BLaER1 treated with 17β-estradiol and CSF1 and Interleukin-3, amounts not matched to agents 10 nM and 100 nM (cell line): ENCODE results near the gene RGPD4.
"Not testable (repeated sequence)": the region's sequence is repeated elsewhere in the genome, so short reads cannot be mapped to it uniquely, and the experiment has no call there.

Source experiments
- H3K27ac ChIP-seq, 11 experiments: shearing (Covaris generic); formaldehyde crosslinking; 2 replicates each; pipeline ENCODE4 v1.8.1; 2022
- H3K27me3 ChIP-seq, 11 experiments: shearing (Covaris generic); formaldehyde crosslinking; 2 replicates each; pipeline ENCODE4 v1.8.1; 2022
- H3K36me3 ChIP-seq, 11 experiments: shearing (Covaris generic); formaldehyde crosslinking; 2 replicates each; pipeline ENCODE4 v1.8.1; 2022
- H3K4me1 ChIP-seq, 10 experiments: shearing (Covaris generic); formaldehyde crosslinking; 2 replicates each; pipeline ENCODE4 v1.8.1; 2022
- H3K4me2 ChIP-seq, 11 experiments: shearing (Covaris generic); formaldehyde crosslinking; 2 replicates each; pipeline ENCODE4 v1.8.1; 2022
- H3K4me3 ChIP-seq, 10 experiments: shearing (Covaris generic); formaldehyde crosslinking; 2 replicates each; pipeline ENCODE4 v1.8.1; 2022
- H3K9ac ChIP-seq, 11 experiments: shearing (Covaris generic); formaldehyde crosslinking; 2 replicates each; pipeline ENCODE4 v1.8.1; 2022
- H3K9me3 ChIP-seq, 11 experiments: shearing (Covaris generic); formaldehyde crosslinking; replicated peaks in 1 of 11; 2 replicates each; pipeline ENCODE4 v1.8.1; 2022
- H4K20me1 ChIP-seq, 11 experiments: shearing (Covaris generic); formaldehyde crosslinking; 2 replicates each; pipeline ENCODE4 v1.8.1; 2022
- Cebpa-rat ChIP-seq, 11 experiments: shearing (Covaris generic); IDR thresholded peaks; 2 replicates each; pipeline ENCODE4 v1.8.1; 2022

RGPD4 gene

GRCh38 chr2:107826749-107827148, at the start of gene RGPD4:
Gene RGPD4 (plus strand): TSS chr2:107826892. CDS start chr2:107827014, 122 bp downstream.
- H3K9ac ChIP-seq, H4K20me1 ChIP-seq: not testable (repeated sequence)

GRCh38 chr2:107777974-107778373, 48.7 kb upstream of the RGPD4 start:
- H3K27ac ChIP-seq = no peak overlapping the region
- no peaks in the 10 kb centered on the region for H4K20me1 ChIP-seq
- TF ChIP-seq Cebpa-rat (IDR thresholded peaks at IDR 0.05) = no peak
- no peaks in the 10 kb centered on the region for H3K9me3 ChIP-seq
- no peak overlapping the region for H3K4me2 ChIP-seq
- H3K9ac ChIP-seq = no peak overlapping the region
- H3K4me3 ChIP-seq = no peak overlapping the region
- no peaks in the 10 kb centered on the region for H3K27me3 ChIP-seq
- no peaks in the 10 kb centered on the region for H3K36me3 ChIP-seq
- H3K4me1 ChIP-seq = peaks cover 5 to 17% (median 13%) of the 10 kb centered on the region in 10 experiments; a peak in 17 of 20 replicates

More at GRCh38 chr2:107826749-107827148, at the start of gene RGPD4:
- Histone ChIP-seq H3K4me1 (peaks cover 0 to 13% (median 0%) of the 10 kb centered on the region in 10 experiments; a peak in 6 of 20 replicates), H3K9me3 (peaks cover 4 to 15% (median 9%) of the 10 kb centered on the region in 11 experiments; a peak in 16 of 22 replicates)
- not testable (repeated sequence) for H3K4me3 ChIP-seq, H3K27me3 ChIP-seq, H3K36me3 ChIP-seq, H3K27ac ChIP-seq, H3K4me2 ChIP-seq

- Histone ChIP-seq H3K27me3 (no peaks in the 10 kb centered on the region), H3K9me3 (no peaks in the 10 kb centered on the region), H3K9ac (no peak overlapping the region), H3K36me3 (no peaks in the 10 kb centered on the region), H4K20me1 (no peaks in the 10 kb centered on the region), H3K4me3 (no peak overlapping the region), H3K27ac (no peak overlapping the region), H3K4me1 (peaks cover 0 to 13% (median 2%) of the 10 kb centered on the region in 10 experiments; a peak in 7 of 20 replicates), H3K4me2 (no peak overlapping the region)
- TF ChIP-seq Cebpa-rat (IDR thresholded peaks at IDR 0.05) = no peak
These were observed 40.9 kb upstream of the RGPD4 start for GRCh38 chr2:107785756-107786155.

- H3K4me3 ChIP-seq = no peak overlapping the region
- no peaks in the 10 kb centered on the region for H3K9me3 ChIP-seq
- no peak overlapping the region for H3K4me2 ChIP-seq
- no peaks in the 10 kb centered on the region for H3K27me3 ChIP-seq
- no peak overlapping the region for H3K27ac ChIP-seq
- no peak overlapping the region for H3K9ac ChIP-seq
- no peak for TF ChIP-seq Cebpa-rat (IDR thresholded peaks at IDR 0.05)
- H3K4me1 ChIP-seq = no peaks in the 10 kb centered on the region
- H3K36me3 ChIP-seq = no peaks in the 10 kb centered on the region
- H4K20me1 ChIP-seq = no peaks in the 10 kb centered on the region
These were observed 35.9 kb upstream of the RGPD4 start for GRCh38 chr2:107790837-107791236.

GRCh38 chr2:107801498-107801897, 25.2 kb upstream of the RGPD4 start:
- H3K4me3 ChIP-seq = no peak overlapping the region

GRCh38 chr2:107804608-107805498, 21.8 kb upstream of the RGPD4 start:
- no peak for TF ChIP-seq Cebpa-rat (IDR thresholded peaks at IDR 0.05)
- H3K4me3 ChIP-seq = no peak overlapping the region
- H3K27me3 ChIP-seq = no peaks in the 10 kb centered on the region
- H3K9ac ChIP-seq = no peak overlapping the region
- H3K4me1 ChIP-seq = peaks cover 0 to 1% (median 0%) of the 10 kb centered on the region in 10 experiments; a peak in 1 of 20 replicates
- H4K20me1 ChIP-seq = no peaks in the 10 kb centered on the region
- H3K27ac ChIP-seq = no peak overlapping the region
- no peaks in the 10 kb centered on the region for H3K9me3 ChIP-seq
- no peak overlapping the region for H3K4me2 ChIP-seq
- no peaks in the 10 kb centered on the region for H3K36me3 ChIP-seq

More at GRCh38 chr2:107801498-107801897, 25.2 kb upstream of the RGPD4 start:
- no peaks in the 10 kb centered on the region for H4K20me1 ChIP-seq
- no peak for TF ChIP-seq Cebpa-rat (IDR thresholded peaks at IDR 0.05)
- peaks cover 0 to 12% (median 4%) of the 10 kb centered on the region in 10 experiments; a peak in 6 of 20 replicates for H3K4me1 ChIP-seq
- H3K36me3 ChIP-seq = no peaks in the 10 kb centered on the region
- no peak overlapping the region for H3K4me2 ChIP-seq
- H3K27ac ChIP-seq = no peak overlapping the region
- H3K9me3 ChIP-seq = no peaks in the 10 kb centered on the region
- H3K9ac ChIP-seq = no peak overlapping the region
- H3K27me3 ChIP-seq = no peaks in the 10 kb centered on the region

- Histone ChIP-seq H3K27me3 (no peaks in the 10 kb centered on the region), H3K4me2 (no peak overlapping the region), H3K9ac (no peak overlapping the region), H3K9me3 (no peaks in the 10 kb centered on the region), H4K20me1 (no peaks in the 10 kb centered on the region), H3K4me1 (peaks cover 0 to 9% (median 4%) of the 10 kb centered on the region in 10 experiments; a peak in 8 of 20 replicates), H3K27ac (no peak overlapping the region), H3K36me3 (no peaks in the 10 kb centered on the region), H3K4me3 (no peak overlapping the region)
- no peak for TF ChIP-seq Cebpa-rat (IDR thresholded peaks at IDR 0.05)
These were observed 19.8 kb upstream of the RGPD4 start for GRCh38 chr2:107806901-107807300.

GRCh38 chr2:107807988-107808387, 18.7 kb upstream of the RGPD4 start:
- Histone ChIP-seq H3K27ac (no peak overlapping the region), H4K20me1 (no peaks in the 10 kb centered on the region), H3K9me3 (no peaks in the 10 kb centered on the region), H3K4me3 (no peak overlapping the region), H3K27me3 (no peaks in the 10 kb centered on the region), H3K4me2 (no peak overlapping the region), H3K36me3 (no peaks in the 10 kb centered on the region), H3K9ac (no peak overlapping the region), H3K4me1 (peaks cover 0 to 9% (median 4%) of the 10 kb centered on the region in 10 experiments; a peak in 8 of 20 replicates)
- TF ChIP-seq Cebpa-rat (IDR thresholded peaks at IDR 0.05) = no peak

- H3K4me3 ChIP-seq = no peak overlapping the region
- H3K4me1 ChIP-seq = peaks cover 0 to 9% (median 4%) of the 10 kb centered on the region in 10 experiments; a peak in 8 of 20 replicates
- no peaks in the 10 kb centered on the region for H3K27me3 ChIP-seq
- no peak overlapping the region for H3K9ac ChIP-seq
- no peaks in the 10 kb centered on the region for H4K20me1 ChIP-seq
- H3K27ac ChIP-seq = no peak overlapping the region
- no peak overlapping the region for H3K4me2 ChIP-seq
- H3K9me3 ChIP-seq = no peaks in the 10 kb centered on the region
- no peak for TF ChIP-seq Cebpa-rat (IDR thresholded peaks at IDR 0.05)
- H3K36me3 ChIP-seq = no peaks in the 10 kb centered on the region
These were observed 17.7 kb upstream of the RGPD4 start for GRCh38 chr2:107808959-107809358.
